ENCODE data around the gene CDH4.

DNA sequence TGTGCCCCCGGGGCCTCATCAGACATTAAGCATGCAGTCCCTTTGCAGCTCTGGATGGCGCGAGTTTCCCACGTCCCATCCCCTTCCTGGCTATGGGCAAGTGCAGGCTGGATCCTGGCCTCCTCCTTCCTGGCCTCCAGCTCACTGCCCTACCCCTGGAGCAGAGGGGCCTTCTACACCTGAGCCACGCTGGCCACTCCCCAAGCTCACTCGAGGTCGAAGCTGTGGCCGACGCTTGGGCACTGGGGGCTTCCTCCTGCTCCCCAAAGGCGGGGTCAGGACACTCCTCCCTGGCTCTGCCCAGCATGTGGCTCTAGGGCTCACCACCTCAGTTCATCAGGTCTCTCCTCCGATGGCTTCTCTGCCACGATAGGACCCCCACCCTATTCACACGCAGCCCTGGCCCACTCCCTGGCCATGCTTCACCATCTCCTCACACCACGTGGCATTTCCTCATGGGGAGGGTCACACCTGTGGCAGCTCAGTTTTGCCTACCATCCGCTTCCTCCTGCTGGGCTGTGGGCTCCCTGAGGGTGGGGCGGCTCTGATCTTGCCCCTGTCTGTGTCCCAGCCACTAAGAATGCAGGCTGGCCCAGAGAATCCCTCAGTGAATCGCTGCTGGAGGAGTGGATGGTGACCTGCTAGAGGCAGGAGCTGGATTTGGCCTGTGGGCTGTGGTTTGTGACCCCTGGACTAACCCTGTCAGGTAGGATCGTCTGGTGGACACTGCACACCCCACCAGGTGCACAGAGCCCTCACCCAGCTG, 532.9 kb downstream of the CDH4 start:
- TF ChIP-seq POLR2A (IDR thresholded peaks at IDR 0.05; ENCODE audit: low read length) (no peak), GATA1 (IDR thresholded peaks at IDR 0.05; ENCODE audit: low read depth, low read length) (no peak)
